Measurements from ENCODE around the gene MALRD1. TPM values are rescaled to one million over a fixed set of nuclear protein-coding genes. Genes with fewer than 3 reads are reported as not detected.

Gene MALRD1
- total RNA-seq, 2 donors from 2014 or later: not detected

GRCh38 chr10:19654576-19654975, 606.0 kb downstream of the MALRD1 start:
- peaks cover 0 to 7% of the 10 kb centered on the region in 2 donors for H3K9me3 Mint-ChIP-seq
- ATAC-seq (no peak), DNase-seq (ENCODE audit: low spot score in 2 of 2) (no peak)
- H3K27ac Mint-ChIP-seq: no peak overlapping the region
- H3K36me3 Mint-ChIP-seq: no peaks in the 10 kb centered on the region

- DNase-seq (ENCODE audit: low spot score in 2 of 2) (no peak), ATAC-seq (no peak)
- H3K36me3 Mint-ChIP-seq: no peaks in the 10 kb centered on the region
- no peak overlapping the region for H3K27ac Mint-ChIP-seq
- peaks cover 4 to 11% of the 10 kb centered on the region in 2 donors for H3K9me3 Mint-ChIP-seq
These were observed 607.9 kb downstream of the MALRD1 start for GRCh38 chr10:19656420-19657042.

DNA sequence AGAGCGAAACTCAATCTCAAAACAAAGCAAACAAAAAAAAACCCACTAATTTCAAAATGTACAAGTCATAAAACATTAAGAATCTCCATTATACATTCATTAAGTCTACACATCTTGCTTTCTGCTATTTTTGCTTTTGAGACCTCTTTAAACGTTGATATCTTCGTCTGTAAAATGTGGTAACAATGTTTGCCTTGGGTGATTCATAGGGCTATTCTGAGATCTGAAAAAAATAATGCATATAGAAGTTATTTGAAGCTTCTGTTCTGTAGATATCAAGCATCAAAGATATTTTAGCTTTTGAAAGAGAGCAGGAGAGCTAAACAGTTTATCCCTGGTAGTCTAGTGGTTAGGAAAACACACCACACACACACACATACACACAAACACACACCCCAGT, 609.5 kb downstream of the MALRD1 start:
- Mint-ChIP-seq H3K27ac (no peak overlapping the region), H3K9me3 (peaks cover 4 to 6% of the 10 kb centered on the region in 2 donors), H3K36me3 (no peaks in the 10 kb centered on the region)
- ATAC-seq (no peak), DNase-seq (ENCODE audit: low spot score in 2 of 2) (no peak)

- ATAC-seq: no peak
- H3K9me3 Mint-ChIP-seq: peaks cover 4 to 6% of the 10 kb centered on the region in 2 donors
- no peak overlapping the region for H3K27ac Mint-ChIP-seq
- no peak for DNase-seq (ENCODE audit: low spot score in 2 of 2)
- H3K36me3 Mint-ChIP-seq: no peaks in the 10 kb centered on the region
These were observed 610.1 kb downstream of the MALRD1 start for GRCh38 chr10:19658622-19659233.

DNA sequence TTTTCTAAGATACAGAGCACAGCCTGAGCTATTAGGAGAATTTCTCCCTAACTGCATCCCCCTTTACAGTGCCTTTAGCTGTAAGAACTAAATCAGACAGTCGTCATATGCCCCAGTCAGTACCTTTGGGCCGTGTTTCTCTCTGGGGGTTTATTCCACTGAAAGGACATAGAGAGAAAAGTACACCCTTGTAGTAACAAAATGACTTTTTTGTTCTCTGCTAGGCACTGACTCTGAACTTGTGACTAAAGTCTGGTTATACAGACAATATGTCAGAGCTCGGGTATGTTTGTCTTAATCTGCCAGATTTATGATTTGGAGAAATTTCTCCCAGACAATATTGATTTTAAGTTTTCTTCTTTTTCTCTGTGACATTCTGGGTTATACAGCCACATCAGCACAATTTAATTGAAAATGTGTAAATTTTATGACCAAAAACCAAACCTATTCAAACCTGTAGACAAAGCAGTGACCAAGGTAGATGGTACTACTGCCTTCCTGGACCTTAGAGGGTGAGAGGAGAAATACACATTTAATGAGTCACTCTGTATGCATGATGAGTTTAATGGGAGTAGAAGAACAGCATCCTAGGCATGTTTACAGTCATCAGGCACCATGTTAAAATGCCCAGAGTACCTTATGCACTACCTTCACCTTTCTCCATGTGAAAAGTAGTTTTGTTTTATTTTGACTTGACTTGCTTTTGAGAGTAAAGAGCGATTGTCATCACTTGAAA, 611.5 kb downstream of the MALRD1 start:
- no peak overlapping the region for H3K27ac Mint-ChIP-seq
- DNase-seq (ENCODE audit: low spot score in 2 of 2): no peak
- H3K9me3 Mint-ChIP-seq: peaks cover 4% of the 10 kb centered on the region in 2 donors
- ATAC-seq: no peak
- no peaks in the 10 kb centered on the region for H3K36me3 Mint-ChIP-seq

DNA sequence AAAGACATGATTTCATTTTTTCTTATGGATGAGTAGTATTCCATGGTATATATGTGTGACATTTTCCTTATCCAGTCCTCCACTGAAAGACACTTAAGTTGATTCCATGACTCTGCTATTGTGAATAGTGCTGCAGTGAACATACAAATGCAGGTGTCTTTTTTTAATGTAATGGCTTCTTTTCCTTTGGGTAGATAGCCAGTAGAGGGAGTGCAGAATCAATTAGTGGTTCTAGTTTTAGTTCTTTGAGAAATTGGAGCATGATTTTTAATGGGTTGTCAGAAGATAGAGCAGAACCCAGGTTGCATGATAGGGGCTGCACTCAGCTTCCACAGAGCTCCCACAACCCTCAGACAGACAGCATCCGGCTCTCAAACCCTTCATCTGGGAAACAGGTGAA, 614.7 kb downstream of the MALRD1 start:
- H3K9me3 Mint-ChIP-seq: peaks cover 12 to 15% of the 10 kb centered on the region in 2 donors
- no peak for DNase-seq (ENCODE audit: low spot score in 2 of 2)
- peaks cover 0 to 9% of the 10 kb centered on the region in 2 donors for H3K36me3 Mint-ChIP-seq
- no peak for ATAC-seq
- H3K27ac Mint-ChIP-seq: no peak overlapping the region

DNA sequence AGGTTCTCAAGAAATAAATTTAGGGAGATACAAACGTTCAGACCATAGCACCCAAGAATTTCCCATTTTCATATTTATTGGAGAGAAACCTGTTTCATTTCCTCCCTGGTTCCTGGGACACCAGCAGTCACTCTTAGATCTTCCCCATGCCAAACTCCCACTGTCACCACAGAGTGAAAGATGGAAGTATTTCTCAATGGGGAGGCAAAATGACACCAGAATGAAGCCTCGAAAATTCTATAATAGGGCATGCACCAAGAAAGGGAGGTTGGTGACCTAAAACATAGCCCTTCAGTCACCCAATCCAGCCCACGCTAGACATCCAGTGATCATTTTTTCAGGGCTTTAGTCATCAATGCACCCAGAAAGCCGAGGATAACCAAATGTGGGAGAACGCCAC, 619.5 kb downstream of the MALRD1 start:
- peaks cover 0 to 15% of the 10 kb centered on the region in 2 donors for H3K36me3 Mint-ChIP-seq
- H3K9me3 Mint-ChIP-seq: peaks cover 14 to 24% of the 10 kb centered on the region in 2 donors
- DNase-seq (ENCODE audit: low spot score in 2 of 2) (no peak), ATAC-seq (no peak)
- no peak overlapping the region for H3K27ac Mint-ChIP-seq

DNA sequence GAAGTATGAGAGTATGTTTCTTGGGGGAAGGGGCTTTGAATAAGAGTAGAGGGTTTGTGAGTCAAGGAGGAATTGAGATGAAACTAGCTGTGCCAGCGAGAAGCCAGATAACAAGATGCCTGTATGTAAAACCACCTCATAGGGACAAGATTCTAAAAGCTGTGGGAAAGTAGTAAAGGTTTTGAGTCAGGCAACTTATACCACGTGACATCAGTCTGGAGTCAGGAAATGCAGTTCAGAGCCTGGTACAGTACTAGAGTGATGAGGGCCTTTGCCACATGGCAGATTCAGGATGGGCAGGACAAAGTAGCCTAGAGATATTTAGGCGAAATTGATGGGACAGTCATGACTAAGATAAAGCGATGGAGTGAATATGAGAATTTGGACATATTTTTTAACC, 627.5 kb downstream of the MALRD1 start:
- DNase-seq (ENCODE audit: low spot score in 2 of 2) (no peak), ATAC-seq (no peak)
- peaks cover 0 to 3% of the 10 kb centered on the region in 2 donors for H3K36me3 Mint-ChIP-seq
- peaks cover 22 to 24% of the 10 kb centered on the region in 2 donors for H3K9me3 Mint-ChIP-seq
- no peak overlapping the region for H3K27ac Mint-ChIP-seq

GRCh38 chr10:19683356-19683755, 634.8 kb downstream of the MALRD1 start:
- Mint-ChIP-seq H3K36me3 (peaks cover 5 to 10% of the 10 kb centered on the region in 2 donors), H3K9me3 (peaks cover 19 to 23% of the 10 kb centered on the region in 2 donors)
- ATAC-seq: no peak

DNA sequence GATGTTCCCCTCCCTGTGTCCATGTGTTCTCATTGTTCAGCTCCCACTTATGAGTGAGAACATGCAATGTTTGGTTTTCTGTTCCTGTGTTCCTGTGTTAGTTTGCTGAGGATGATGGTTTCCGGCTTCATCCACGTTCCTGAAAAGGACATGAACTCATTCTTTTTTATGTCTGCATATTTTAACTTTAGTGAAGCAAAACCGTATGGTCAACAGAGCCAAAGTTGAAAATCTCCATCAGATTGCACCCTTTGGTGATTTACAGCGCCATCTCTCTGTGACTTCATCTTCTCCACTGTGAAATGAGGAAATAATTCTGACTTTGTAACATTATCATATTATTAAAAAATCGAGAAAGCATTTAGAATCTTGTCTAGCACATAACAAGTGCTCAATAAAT, 635.4 kb downstream of the MALRD1 start:
- peaks cover 18 to 23% of the 10 kb centered on the region in 2 donors for H3K9me3 Mint-ChIP-seq

More at GRCh38 chr10:19683356-19683755, 634.8 kb downstream of the MALRD1 start:
- DNase-seq (ENCODE audit: low spot score in 2 of 2): no peak
- no peak overlapping the region for H3K27ac Mint-ChIP-seq

GRCh38 chr10:19688344-19688743, 639.7 kb downstream of the MALRD1 start:
- Mint-ChIP-seq H3K36me3 (no peaks in the 10 kb centered on the region), H3K27ac (no peak overlapping the region), H3K9me3 (peaks cover 0 to 7% of the 10 kb centered on the region in 2 donors)
- ATAC-seq (no peak), DNase-seq (ENCODE audit: low spot score in 2 of 2) (no peak)

More for the DNA sequence above, 635.4 kb downstream of the MALRD1 start:
- peaks cover 5 to 10% of the 10 kb centered on the region in 2 donors for H3K36me3 Mint-ChIP-seq
- no peak overlapping the region for H3K27ac Mint-ChIP-seq
- DNase-seq (ENCODE audit: low spot score in 2 of 2) (no peak), ATAC-seq (no peak)

DNA sequence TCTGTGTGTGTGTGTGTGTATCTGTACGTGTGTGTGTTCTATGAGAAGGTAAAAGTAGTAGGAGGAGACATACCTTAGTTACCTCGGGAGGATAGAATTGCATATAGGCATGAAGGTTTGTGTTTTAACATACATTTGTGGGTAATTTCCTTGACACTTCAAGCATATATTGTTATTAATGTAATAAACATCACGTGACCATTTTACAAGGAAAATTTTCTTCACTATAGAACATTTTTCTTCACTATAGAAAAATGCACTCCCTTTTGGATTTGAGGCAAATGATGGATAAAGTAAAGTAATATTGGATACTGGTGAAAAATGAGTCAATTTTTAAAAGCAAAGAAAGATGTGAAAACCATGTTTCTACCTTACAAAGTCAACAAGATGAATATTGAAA, 640.6 kb downstream of the MALRD1 start:
- DNase-seq (ENCODE audit: low spot score in 2 of 2) (no peak), ATAC-seq (no peak)
- peaks cover 0 to 3% of the 10 kb centered on the region in 2 donors for H3K9me3 Mint-ChIP-seq
- H3K36me3 Mint-ChIP-seq: no peaks in the 10 kb centered on the region
- H3K27ac Mint-ChIP-seq: no peak overlapping the region

GRCh38 chr10:19699299-19699698, 650.7 kb downstream of the MALRD1 start:
- DNase-seq (ENCODE audit: low spot score in 2 of 2) (no peak), ATAC-seq (no peak)
- Mint-ChIP-seq H3K9me3 (peaks cover 25 to 29% of the 10 kb centered on the region in 2 donors), H3K27ac (peak overlapping the region in 1 of 2 donors; percentile 39), H3K36me3 (peaks cover 0 to 5% of the 10 kb centered on the region in 2 donors)

- Mint-ChIP-seq H3K27ac (no peak overlapping the region), H3K36me3 (peaks cover 0 to 5% of the 10 kb centered on the region in 2 donors), H3K9me3 (peaks cover 27 to 34% of the 10 kb centered on the region in 2 donors)
- DNase-seq (ENCODE audit: low spot score in 2 of 2) (no peak), ATAC-seq (no peak)
These were observed 652.9 kb downstream of the MALRD1 start for GRCh38 chr10:19701427-19702052.

- Mint-ChIP-seq H3K36me3 (peaks cover 0 to 5% of the 10 kb centered on the region in 2 donors), H3K27ac (no peak overlapping the region), H3K9me3 (peaks cover 23 to 33% of the 10 kb centered on the region in 2 donors)
- ATAC-seq (no peak), DNase-seq (ENCODE audit: low spot score in 2 of 2) (no peak)
These were observed 653.6 kb downstream of the MALRD1 start for GRCh38 chr10:19702215-19702614.

DNA sequence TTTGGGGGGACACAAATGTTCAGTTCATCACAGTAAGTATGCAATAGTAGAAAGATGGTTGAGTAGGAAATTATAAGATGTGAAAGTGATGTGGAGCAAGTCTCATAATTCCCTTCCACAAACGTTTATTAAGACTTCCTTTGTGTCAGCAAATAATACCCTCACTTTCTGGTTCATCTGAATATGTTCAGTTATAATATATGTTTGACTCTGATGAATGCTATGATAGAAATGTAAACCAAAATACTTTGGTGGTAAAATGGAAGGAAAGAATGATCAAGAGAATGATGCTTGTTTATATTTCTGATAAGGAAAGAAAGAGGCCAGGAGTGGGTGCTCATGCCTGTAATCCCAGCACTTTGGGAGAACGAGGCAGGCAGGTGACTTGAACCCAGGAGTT, 655.9 kb downstream of the MALRD1 start:
- no peak for ATAC-seq
- Mint-ChIP-seq H3K27ac (no peak overlapping the region), H3K9me3 (peaks cover 9 to 30% of the 10 kb centered on the region in 2 donors), H3K36me3 (no peaks in the 10 kb centered on the region)
- no peak for DNase-seq (ENCODE audit: low spot score in 2 of 2)

GRCh38 chr10:19705250-19705649, 656.6 kb downstream of the MALRD1 start:
- Mint-ChIP-seq H3K27ac (no peak overlapping the region), H3K9me3 (peaks cover 8 to 25% of the 10 kb centered on the region in 2 donors), H3K36me3 (no peaks in the 10 kb centered on the region)
- ATAC-seq: no peak
- DNase-seq (ENCODE audit: low spot score in 2 of 2): no peak
